ENCODE results near the gene CHRNA4.

CHRNA4 gene

DNA sequence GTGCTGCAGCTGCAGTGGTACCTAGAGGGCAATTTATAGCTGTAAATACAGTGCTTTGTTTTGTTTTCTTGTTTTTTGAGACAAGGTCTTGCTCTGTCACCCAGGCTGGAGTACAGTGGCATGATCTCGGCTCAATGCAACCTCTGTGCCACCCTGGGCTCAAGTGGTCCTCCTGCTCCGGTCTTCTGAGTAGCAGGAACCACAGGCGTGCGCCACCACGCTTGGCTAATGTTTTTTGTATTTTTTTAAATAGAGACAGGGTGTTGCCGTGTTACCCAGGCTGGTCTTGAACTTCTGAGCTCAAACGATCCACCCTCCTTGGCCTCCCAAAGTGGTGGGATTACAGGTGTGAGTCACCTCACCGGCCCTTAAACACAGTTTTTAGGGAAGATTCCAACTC lies 26.8 kb downstream of the CHRNA4 start:
- DNase-seq (ENCODE audit: low read depth, low spot score): no peak

DNA sequence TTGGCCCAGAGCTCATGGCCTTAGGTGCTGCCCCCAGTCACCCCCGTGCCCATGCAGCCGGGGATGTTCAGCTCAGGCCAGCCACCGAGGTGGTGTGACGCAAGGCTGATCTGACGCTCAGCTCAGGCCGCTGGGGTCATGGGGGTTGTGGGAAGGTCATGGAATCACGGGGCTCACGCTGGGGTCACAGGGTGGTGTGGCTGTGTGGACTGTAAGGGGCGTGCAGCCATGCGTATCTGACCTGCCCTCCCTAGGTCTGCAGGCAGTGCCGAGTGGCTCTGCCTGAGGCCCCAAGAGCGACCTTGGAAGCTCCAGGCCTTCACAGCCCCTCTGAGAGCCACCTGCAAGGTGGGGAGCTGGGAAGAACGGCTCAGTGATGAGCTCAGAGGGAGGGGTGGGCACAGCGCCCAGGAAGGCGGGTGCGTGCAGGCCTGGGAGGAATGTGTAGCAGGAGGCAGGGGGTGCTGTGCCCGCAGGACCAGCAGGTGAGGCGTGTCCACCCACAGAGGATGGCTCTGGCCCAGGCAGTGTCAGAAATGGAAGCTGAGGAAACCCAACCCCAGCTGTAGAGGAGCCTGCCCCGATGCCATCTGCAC lies 27.8 kb downstream of the CHRNA4 start:
- no peak for DNase-seq (ENCODE audit: low read depth, low spot score)

DNA sequence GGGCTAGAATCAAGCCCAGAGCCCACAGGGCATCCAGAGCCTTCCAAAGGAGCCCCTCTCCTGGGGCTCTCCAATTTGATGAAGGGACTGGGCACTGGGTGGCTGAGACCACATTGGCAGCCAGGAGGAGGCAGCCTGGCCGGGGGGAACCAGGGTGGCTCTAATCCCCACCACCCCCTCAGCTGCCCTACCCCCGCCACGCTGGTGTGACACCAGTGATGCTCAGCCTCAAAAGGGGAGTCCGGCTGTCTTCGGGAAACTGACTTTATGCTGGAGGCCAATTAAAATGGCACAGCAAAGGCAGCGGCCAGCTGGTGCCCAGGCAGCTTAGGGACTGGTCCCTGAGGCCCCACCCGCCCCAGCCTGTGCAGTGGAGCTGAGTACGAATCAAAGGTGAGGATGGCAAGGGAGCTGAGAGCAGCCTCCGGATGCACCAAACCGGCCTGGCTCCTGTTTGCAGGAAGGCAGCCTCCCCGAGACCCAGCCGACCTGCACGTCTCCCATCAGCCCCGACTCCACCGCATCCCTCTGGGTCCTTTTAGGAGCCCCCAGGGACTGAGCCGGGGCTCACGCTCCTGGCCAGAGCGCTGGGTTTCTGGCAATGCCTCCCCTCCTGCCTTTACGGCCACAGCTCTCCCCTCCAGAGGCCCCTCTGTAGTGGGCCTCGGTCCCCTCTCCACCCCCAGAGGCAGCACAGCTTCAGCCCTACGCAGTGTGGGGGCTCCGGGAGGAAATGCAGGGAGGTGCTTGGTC lies 28.5 kb downstream of the CHRNA4 start:
- DNase-seq (ENCODE audit: low read depth, low spot score): no peak

DNA sequence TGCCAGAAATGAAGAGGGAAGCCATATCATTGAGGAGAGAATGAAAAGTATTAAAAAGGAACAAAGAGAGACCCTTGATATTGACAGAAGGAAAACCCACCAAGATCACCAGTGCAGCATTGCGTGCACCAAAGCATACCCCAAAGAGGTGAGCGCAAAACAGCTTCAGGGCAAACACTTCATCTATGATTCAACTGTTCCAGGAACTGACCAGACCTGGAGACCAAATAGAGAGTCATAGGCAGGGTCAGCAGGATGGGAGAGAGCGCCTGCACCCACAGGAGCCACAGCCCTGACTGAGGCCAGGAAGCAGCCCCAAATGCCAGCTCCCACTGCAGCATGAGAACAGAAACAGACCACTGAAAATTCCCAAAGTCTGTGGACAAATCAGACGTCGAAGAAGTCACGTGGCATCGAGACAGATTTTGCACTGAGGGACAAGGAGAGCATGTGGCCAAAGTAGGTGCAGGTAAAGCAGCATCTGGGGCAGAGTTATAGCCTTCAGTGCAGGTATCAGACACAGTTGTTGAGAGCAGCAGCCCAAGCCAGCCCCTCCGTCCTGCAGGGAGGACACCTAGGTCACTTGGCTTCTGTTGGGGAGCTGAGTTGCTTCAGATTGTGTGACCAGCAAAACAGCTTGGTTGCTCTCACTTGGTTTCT lies 29.3 kb downstream of the CHRNA4 start:
- no peak for DNase-seq (ENCODE audit: low read depth, low spot score)

DNA sequence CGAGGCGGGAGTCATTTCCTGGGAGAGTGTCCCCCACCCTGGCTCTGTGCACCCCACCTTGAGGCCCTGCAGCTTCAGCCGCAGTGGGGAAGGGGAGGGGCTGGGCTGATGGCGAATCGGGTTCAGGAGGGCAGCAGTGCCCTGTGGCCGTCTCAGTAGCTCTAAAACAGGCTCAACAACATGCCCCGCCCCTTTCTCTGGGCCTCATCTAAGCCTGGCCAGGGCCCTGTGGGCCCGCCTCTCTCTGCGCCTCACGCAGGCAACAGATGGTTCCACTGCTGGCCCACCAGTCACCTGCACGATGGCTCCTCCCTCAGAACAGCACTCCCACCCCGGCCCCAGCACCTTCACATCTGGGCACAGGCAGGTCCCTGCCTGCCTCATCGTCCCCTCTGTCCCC lies 30.2 kb downstream of the CHRNA4 start:
- DNase-seq (ENCODE audit: low read depth, low spot score): no peak

DNA sequence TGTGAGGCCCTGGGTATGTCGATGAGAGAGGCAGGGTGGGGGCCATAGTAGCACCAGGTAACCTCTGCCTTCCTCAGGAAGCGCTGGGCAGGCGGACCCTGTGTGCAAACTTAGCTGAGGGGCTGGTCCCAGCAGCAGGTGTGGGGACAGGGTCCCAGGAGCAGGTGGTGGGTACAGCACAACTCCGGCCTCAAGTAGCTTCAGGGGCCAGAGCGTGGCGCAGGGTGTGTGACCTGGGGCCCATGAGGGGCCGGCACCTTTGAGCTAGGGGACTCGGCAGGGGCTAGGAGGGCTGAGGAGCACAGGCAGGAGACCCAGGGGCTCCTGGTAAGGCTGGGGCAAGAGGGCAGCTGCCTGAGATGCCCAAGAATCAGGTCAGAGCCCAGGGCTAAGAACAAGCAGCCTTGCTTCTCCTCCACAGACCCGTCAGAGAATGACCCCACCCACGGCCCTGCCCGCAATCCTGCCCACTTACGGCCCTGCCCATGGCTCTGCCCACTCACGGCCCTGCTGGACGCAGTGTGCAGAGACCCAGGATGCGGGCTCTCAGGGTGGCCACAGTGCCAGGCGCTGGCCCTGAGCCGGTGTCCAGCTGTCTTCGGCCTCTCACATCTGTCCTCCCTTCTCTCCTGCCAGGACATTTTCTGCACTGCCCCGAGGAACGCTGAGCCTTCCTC lies 30.9 kb downstream of the CHRNA4 start:
- DNase-seq (ENCODE audit: low read depth, low spot score): no peak

DNA sequence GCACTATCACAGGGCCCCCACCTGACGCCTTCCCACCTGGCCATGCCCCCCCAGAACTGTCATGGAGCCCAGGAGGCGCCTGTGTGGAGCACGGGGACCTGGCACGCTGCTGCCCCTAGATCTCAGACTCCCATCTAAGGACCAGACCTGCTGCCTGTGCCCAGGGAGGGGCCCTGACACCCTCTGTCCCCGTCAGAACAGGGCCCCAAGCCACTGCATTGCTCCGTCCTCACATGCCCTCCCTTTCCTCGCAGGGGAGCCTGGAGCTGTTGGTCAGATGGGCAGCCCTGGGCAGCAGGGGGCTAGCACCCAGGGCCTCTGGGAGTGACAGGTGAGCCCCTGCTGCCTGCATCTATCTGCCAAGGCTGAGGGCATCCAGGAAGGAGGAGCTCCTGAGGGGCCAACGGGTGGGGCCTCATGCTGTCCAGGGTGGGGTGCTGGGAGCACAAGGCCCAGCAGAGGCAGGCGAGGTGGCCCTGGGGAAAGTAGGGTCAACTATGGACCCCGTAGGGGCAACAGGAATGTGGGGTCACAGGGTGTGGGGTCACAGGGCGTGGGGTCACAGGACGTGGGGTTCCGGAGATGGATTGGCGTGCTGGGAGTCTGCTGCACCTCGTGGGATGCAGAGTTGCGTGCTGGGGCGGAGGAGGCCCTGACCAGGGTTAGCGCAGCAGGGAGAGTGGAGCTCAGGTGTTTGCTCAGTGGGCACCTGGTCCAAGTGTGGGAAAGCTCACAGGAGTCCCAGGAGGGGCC lies 31.6 kb downstream of the CHRNA4 start:
- DNase-seq (ENCODE audit: low read depth, low spot score): no peak

DNA sequence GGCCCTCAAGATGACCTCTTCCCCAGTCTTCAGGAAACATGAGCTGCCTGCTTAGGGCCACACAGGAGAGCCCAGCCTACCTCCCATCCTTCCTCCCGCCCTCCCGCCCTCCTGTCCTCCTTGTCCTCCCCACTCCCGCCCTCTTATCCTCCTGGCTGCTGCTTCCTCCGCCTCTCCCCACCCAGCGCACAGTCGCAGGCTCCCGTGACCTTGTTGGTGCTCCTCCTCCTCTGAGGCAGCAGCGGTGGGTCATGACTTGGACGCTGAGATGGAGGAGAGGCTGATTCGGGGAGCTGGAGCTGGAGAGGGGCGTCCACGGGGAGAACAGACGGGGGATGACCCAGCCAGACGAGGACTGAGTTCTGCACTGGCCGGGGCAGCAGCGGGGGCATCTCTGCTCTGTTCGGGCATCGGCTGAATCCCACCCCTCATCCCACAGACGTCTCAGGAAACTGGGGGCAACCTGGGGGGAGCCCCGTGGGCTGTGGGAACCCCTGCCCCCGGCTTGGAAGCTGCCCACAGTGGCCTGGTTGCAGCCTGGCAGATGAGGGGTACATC lies 32.4 kb downstream of the CHRNA4 start:
- no peak for DNase-seq (ENCODE audit: low read depth, low spot score)

DNA sequence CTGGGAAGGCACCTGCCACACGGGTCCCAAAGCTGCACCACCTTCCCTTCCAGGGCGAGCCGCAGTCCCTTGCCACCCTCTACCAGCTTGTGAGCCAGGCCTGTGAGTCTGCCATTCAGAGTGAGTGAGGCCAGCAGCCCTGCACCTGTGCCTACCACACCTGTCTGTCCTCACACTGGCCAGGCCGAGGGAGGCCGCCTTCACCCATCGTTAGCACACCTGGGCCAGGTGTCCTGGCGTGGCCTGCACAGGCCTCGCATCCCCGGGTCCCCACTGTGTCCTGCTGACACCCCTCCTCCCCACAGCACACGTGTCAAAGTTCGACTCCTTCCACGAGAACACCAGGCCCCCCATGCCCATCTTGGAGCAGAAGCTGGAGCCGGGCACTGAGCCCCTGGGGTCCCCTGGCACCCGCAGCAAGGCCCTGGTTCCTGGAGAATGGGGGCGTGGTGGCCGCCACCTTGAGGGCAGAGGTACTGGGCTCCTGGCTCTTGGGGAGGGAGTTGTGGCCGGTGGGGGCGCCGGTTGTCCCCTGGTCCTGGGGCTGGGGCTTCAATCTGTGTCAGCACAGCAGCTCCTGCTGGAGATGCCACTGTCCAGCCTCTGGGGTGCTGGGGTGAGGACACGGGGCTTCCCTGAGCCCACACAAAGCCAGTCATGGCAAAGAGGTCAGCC lies 33.0 kb downstream of the CHRNA4 start:
- no peak for DNase-seq (ENCODE audit: low read depth, low spot score)

DNA sequence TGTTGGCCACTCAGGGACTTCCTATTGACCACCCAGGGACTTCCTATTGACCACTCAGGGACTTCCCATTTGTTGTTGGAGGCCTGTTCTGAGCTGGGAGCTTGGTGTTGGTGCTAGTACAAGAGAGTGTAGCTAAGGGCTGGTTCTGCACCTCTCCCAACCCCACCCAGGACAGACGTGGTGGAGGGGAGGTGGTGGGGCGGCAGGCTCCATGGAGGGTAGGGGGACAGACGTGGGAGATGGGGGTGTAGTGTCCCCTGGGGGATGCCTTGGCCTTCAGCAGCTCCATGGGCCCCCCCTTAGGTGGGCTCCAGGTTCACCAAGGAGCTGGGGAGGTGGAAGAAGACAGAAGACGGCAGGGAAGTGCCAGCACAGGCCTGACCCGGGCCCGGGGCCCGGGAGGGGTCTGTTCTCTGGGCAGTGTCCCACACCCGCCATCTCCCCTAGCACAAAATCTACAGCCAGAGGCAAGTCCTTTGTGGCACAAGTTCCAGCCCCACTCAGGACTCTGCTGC lies 33.9 kb downstream of the CHRNA4 start:
- no peak for DNase-seq (ENCODE audit: low read depth, low spot score)

DNA sequence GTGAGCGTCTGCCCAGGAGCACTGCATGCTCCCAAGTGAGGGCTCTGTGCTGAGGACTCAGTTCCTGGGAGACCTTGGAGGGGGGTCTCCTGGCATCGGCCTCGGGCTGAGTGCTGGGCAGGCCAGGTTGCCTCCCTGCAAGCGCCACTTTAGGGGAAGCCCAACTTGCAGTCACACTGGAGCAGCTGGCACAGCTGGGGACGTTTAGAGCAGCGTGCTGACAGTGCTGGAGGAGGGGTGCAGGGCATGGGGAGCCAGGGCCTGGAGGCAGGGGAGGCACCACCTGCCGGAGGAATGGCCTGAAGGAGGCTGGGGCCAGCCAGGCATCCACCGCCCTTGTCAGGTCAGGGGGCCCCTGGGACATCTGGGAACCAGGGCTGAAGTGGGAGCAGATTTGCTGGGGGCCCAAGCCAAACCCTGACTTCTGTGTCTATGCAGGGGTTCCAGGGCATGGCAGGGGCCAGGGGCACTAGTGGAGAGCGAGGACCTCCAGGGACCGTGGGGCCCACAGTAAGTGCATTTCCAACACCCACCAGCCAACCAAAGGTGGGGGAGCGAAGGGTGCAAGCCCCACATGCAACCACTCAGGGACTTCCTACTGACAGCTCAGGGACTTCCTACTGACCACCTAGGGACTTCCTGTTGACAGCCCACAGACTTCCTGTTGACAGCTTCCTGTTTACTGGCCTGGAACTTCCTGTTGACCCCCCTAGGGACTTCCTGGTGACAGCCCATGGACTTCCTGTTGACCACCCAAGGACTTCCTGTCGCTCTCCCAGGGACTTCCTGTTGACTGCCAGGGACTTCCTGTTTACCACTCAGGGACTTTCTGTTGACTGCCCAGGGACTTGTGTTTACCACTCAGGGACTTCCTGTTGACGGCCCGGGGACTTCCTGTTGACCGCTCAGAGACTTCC lies 34.6 kb downstream of the CHRNA4 start:
- DNase-seq (ENCODE audit: low read depth, low spot score): no peak

DNA sequence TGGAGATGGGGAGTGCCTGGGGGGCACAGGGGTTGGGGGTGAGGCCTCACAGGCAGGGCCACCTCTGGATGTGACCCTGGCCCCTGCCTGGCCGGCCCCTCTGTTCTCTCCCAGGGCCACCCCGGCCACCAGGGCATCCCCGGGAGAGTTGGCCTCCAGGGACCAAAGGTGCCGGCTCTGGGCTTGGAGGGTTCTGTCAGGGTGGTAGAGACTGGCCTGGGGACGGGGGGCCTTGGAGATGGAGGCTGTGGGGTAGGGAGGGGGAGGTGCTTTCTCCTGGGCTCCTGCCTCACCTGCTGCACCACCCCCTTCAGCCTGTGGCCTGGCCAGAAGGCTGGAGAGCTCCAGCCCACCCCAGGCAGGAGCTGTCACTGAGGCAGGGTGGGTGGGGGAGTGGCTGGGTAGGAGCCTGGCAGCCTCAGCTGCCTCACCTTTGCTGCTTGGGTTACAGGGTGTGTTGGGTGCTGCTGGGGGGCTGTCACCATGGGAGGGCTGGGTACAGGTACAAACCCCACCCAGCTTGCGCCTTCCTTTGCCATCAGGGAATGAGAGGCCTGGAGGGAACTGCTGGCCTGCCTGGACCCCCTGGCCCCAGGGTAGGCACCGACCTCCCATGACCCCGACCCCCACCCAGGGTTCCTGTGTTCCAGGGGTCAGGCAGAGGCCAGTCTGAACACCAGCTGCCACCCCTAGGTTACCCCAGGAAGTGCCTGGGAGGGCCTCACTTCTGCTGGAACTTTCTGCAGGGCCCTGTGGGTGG lies 35.4 kb downstream of the CHRNA4 start:
- no peak for DNase-seq (ENCODE audit: low read depth, low spot score)

DNA sequence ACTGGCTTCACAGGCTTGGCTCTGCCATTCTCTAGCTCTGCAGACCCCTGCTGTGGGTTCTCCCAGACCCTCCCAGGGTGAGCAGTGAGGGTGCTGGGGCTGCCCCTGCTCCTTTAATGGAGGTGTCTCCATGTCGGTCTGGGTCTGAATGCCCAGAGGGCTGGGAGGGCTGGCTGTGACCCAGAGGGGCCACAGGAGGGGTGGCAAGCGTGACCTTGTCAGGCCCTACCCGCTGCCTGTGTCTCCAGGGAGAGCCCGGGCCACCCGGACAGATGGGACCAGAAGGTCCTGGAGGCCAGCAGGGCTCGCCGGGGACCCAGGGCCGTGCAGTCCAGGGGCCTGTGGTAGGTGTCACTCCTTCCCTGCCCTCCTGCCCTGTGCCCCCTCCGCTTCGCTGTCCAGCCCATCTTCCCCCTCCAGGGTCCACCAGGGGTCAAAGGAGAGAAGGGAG lies 36.1 kb downstream of the CHRNA4 start:
- no peak for DNase-seq (ENCODE audit: low read depth, low spot score)

DNA sequence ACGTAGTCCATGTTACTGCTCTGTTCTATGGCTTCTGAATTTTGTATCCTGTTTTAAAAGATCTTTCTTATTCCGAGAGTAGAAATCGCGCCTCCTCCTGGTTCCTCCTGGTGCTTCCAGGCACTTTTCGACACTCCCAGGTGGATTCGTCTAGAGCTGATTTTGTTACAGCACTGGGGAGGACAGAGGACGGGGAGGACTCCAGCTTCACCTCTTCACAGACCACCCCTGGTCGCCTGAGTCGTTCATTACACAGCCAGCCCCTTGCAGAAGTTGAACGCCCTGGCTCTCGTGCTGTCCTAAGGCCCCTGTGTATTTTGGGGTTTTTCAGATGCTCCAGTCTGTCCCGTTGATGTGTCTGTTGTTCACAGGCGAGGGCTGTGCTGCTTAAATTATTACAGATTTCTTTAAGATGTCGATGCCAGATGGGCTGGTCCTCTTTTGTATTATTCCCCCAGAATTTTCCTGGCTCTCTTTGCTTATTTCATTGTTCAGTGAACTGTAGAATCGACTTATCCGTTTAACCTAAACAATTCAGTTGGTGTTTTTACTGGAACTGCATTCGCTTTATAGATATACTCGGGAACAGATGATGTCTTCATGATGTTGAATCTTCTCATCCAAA lies 37.7 kb downstream of the CHRNA4 start:
- DNase-seq (ENCODE audit: low read depth, low spot score): no peak

DNA sequence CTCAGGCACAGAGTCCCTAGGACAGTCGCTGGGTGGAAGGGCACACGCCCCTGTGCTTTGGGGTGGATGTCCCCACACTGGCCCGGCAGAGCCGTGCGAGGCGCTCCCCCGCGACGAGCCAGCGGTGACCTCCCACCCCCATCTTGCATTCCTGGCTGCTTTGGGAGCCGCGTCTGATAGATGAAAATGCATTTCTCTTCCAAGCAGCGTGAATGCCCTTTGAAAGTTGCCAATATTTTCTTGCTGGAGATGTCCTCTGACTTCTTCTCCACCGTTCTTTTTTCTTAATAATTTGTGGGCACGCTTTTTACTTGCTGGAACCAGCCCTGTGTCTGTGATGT lies 38.2 kb downstream of the CHRNA4 start:
- DNase-seq (ENCODE audit: low read depth, low spot score): no peak

DNA sequence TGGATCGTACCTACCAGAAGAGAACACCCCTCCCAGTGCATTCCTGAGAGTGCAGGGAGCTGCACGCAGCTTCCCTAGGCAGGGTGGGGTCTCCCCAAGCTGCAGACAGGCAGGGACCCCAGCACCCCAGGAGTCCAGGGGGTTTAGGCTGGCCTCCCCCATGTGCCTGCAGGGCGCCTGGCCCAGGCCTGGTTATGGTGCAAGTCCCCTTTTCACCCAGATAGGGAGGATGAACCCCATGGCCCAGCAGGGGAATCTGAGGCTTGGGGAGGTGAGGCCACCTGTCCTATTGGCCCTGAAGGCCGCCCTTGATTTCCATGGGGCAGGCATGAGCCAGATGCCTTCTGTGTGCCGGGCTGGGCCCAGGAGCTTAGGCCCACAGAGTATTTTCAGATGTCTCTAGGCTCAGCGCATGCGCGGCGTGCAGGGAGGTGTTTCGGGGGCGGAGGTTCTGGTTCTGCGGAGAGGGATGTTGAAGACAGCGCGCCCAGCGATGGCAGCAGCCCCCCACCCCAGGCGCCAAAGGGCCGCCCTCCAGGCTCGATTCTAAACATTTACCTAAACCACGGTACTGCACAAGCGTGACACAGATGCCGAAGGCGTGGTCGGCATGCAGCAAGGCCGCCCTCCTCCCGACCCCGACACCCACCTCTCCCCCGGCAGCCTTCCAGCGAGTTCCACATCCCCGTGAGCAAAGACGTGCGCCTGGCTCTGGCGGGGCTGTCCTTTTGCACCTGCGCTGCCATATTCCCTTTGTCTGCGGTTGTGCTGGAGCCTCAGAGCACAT lies 38.8 kb downstream of the CHRNA4 start:
- no peak for DNase-seq (ENCODE audit: low read depth, low spot score)

DNA sequence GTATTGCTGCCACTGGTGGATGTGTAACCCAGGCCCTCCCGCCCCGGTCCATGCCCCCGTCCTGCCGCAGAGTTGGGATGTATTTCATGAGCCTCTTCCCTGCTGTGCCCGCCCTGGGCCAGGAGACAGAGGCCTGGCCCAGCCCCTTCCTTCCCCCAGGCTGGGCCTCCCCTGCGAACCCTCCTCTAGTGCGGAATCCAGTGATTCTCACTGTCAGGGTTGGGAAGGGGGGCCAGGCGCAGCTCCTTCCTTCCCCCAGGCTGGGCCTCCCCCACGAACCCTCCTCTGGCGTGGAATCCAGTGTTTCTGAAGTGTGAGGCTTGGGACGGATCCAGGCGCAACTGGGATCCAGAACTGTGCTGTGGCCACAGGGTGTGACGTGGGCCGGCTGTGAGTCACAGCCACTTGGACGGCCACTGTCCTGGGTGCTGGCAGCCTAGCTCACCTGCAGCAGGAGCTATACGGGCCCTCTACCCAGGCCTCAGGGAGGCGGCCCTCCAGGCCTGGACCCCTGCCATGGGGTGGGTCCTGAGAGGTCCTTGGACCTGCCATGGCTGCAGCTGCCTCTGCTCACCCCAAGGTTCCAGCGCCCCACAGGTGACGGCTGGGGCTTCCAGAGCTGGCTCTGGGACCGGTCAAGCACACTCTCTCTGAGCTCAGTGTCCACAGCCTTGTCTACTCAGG lies 39.9 kb downstream of the CHRNA4 start:
- DNase-seq (ENCODE audit: low read depth, low spot score): no peak
